ENCODE data around the gene DCTN1.

DCTN1 gene

GRCh38 chr2:74417763-74418162, 37.7 kb upstream of the DCTN1 start:
- DNase-seq (ENCODE audit: low spot score) = no peak
- TF ChIP-seq CTCF (IDR thresholded peaks at IDR 0.05; ENCODE audit: extremely low read depth, missing control alignments) = no peak

DNA sequence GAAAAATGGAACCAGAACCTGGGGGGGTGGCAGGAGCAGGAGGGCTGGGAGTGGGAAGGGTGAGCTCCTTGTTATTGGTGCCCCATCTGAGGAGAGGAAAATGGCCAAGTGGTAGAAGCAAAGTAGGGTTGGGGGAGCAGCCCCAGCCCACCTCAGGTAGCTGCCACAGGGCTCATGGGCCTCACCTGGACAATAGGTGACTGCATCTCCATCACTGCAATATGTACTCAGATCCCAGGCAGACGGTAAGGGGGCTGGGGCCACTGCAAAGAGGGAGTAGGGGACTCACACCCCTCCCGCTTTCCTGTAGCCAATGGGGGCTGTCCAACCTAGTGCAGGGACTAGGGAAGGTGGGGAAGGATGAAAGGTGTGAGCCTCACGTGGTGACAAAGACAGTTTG, 37.1 kb upstream of the DCTN1 start:
- no peak for DNase-seq (ENCODE audit: low spot score)
- no peak for TF ChIP-seq CTCF (IDR thresholded peaks at IDR 0.05; ENCODE audit: extremely low read depth, missing control alignments)

- no peak for DNase-seq (ENCODE audit: low spot score)
- TF ChIP-seq CTCF (IDR thresholded peaks at IDR 0.05; ENCODE audit: extremely low read depth, missing control alignments) = no peak
These were observed 36.7 kb upstream of the DCTN1 start for GRCh38 chr2:74416778-74417177.

- no peak for TF ChIP-seq CTCF (IDR thresholded peaks at IDR 0.05; ENCODE audit: extremely low read depth, missing control alignments)
- DNase-seq (ENCODE audit: low spot score) = no peak
These were observed 35.8 kb upstream of the DCTN1 start for GRCh38 chr2:74415762-74416395.

- peak; percentile 22 for TF ChIP-seq CTCF (IDR thresholded peaks at IDR 0.05; ENCODE audit: extremely low read depth, missing control alignments)
- peak; percentile 67 for DNase-seq (ENCODE audit: low spot score)
These were observed 35.0 kb upstream of the DCTN1 start for GRCh38 chr2:74414881-74415761.

DNA sequence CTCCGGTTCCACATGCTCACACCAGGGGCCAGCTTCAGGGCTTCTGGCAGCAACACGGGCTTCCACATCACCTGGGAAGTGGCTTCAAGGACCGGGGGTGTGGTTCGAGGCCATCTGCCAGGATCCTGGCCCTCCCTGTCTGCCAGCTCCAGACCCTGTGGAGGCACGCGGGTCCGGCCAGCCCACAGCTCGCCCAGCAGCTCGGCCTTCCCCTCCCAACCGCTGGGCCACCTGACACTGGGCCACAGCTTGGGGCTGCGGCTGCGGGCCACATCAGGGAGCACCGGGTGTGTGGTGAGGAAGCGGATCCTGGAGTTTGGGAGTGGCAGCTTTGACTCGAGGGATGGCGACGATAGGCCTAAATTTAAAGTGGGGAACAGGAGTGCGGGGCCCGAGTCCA, 34.3 kb upstream of the DCTN1 start:
- no peak for DNase-seq (ENCODE audit: low spot score)
- TF ChIP-seq CTCF (IDR thresholded peaks at IDR 0.05; ENCODE audit: extremely low read depth, missing control alignments) = no peak

DNA sequence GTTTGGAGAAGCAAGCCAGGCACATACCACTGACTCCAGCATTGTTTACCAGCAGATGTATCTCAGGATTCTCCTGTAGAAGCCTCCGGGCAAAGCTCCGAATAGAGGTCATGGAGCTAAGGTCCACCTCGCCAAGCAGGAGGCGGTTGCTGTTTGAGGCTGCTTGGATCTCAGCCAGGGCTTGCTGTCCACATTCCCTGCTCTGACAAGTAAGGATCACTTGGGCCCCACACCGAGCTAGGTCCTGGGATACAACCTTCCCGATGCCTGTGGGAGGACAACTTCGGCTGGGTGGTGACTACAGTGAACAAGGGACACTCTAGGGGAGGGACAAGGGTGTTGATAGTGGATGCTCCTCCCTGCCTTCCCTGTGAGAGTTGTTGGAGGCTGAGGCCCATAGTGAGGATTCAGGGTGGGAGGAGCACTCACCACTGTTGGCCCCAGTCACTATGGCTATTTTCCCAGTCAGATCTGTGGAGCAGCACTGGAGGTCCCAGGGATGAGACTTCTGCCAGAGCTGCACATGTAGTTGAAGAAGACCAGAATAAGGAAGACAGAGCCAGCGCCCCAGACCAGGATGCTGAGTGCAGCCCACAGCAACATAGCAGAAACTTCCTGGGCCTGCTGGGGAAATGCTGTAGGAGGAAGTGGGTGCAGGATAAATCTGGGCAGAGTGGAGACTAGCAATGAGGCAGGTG, 33.0 kb upstream of the DCTN1 start:
- no peak for TF ChIP-seq CTCF (IDR thresholded peaks at IDR 0.05; ENCODE audit: extremely low read depth, missing control alignments)
- DNase-seq (ENCODE audit: low spot score) = no peak

Data from GM20000 (cell line).